Measurements from ENCODE around the gene NRXN3.

NRXN3 gene

DNA sequence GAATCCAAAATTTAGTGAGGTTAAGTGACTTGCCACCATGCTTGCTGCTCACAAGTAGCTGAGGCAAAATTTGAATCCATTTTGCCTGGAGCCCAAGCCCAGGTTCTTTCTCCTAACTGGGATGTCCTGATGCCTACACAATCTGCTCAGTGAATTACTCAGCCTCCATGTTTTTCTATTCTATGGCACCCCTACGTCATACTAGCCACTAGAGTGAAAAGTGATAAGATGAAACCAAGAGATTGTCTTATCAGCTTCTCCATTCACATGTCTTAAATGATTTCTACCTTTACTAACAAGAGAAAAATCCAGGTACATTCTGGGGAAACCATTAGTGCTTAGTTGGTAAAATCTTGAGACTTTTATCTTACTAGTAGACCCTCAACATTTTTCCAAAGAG lies 1321.0 kb downstream of the NRXN3 start:
- H3K4me2 ChIP-seq = no peak overlapping the region
- H3K4me3 ChIP-seq = no peak overlapping the region
- no peaks in the 10 kb centered on the region for H3K36me3 ChIP-seq
- no peak overlapping the region for H3K9ac ChIP-seq
- TF ChIP-seq Cebpa-rat (IDR thresholded peaks at IDR 0.05) = no peak
- no peaks in the 10 kb centered on the region for H3K27me3 ChIP-seq
- no peaks in the 10 kb centered on the region for H4K20me1 ChIP-seq
- no peak overlapping the region for H3K27ac ChIP-seq
- no peaks in the 10 kb centered on the region for H3K4me1 ChIP-seq
- no peaks in the 10 kb centered on the region for H3K9me3 ChIP-seq

DNA sequence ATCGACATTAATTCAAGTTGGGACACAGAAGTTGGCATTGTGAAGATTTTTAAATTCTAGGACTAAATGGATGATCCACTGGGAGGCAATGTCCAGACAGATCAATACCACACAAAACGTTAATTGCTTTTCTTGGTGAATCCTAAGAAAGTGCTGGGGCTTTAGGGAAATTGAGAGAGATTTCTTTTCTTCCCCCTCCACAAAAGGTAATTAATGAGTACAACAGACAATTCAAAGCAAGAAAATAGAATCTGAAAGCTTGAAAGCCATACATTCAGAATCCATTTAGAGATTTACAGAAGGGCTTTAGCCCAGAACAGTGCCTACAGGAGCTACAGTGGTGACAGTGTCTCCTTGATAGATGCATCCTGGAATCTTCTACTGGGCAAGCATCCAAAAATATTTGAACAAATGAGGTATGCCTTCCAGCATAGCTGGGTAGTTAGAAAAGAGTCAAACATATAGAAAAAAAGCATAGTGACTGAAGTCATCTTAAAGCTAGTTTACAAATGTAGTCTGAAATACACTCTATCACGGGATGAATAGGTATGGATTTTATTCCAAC lies 1323.0 kb downstream of the NRXN3 start:
- Histone ChIP-seq H3K9ac (no peak overlapping the region), H3K4me1 (no peaks in the 10 kb centered on the region), H3K27ac (no peak overlapping the region), H3K9me3 (no peaks in the 10 kb centered on the region), H3K27me3 (no peaks in the 10 kb centered on the region), H4K20me1 (no peaks in the 10 kb centered on the region), H3K4me2 (no peak overlapping the region), H3K36me3 (no peaks in the 10 kb centered on the region), H3K4me3 (no peak overlapping the region)
- TF ChIP-seq Cebpa-rat (IDR thresholded peaks at IDR 0.05) = no peak

GRCh38 chr14:79496701-79497100 lies 1326.5 kb downstream of the NRXN3 start:
- no peaks in the 10 kb centered on the region for H3K4me1 ChIP-seq
- H3K9ac ChIP-seq = no peak overlapping the region
- H4K20me1 ChIP-seq = no peaks in the 10 kb centered on the region
- no peak overlapping the region for H3K4me2 ChIP-seq
- H3K27me3 ChIP-seq = no peaks in the 10 kb centered on the region
- no peak for TF ChIP-seq Cebpa-rat (IDR thresholded peaks at IDR 0.05)
- H3K27ac ChIP-seq = no peak overlapping the region
- no peaks in the 10 kb centered on the region for H3K36me3 ChIP-seq
- no peak overlapping the region for H3K4me3 ChIP-seq
- no peaks in the 10 kb centered on the region for H3K9me3 ChIP-seq

GRCh38 chr14:79500489-79500888 lies 1330.3 kb downstream of the NRXN3 start:
- no peak for TF ChIP-seq Cebpa-rat (IDR thresholded peaks at IDR 0.05)
- no peak overlapping the region for H3K4me3 ChIP-seq
- H3K4me1 ChIP-seq = no peaks in the 10 kb centered on the region
- no peaks in the 10 kb centered on the region for H3K27me3 ChIP-seq
- no peaks in the 10 kb centered on the region for H3K9me3 ChIP-seq
- H3K36me3 ChIP-seq = no peaks in the 10 kb centered on the region
- no peak overlapping the region for H3K4me2 ChIP-seq
- H4K20me1 ChIP-seq = no peaks in the 10 kb centered on the region
- no peak overlapping the region for H3K9ac ChIP-seq
- no peak overlapping the region for H3K27ac ChIP-seq

DNA sequence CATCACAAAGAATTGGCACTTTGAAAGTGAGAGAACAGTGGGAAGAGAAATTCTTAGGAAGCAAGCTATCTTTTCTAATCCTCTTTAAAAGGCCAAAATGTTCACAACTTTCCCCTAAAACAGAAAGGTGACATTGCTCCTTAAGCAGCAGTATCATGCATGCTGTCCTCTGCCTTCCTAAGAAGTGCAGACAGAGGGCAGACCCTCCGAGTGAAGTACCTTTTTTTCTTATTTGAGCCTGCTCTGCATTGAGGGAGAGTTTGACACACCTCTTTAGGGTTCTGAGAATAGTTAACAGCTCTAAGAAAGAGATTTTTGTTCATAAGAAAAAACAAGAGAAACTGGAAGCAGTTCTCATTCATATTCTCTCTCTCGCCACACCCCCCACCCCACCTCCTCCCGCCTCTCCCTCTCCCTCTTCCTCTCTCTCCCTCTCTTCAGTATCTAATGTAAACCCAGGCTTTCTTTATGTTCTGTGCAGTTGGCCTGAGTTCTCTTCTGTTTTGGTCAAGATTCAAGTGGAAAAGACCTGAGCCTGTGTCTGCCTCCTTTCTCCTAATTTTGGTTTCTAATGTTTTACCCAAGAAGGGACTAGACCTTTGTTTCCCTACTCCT lies 1332.1 kb downstream of the NRXN3 start:
- Histone ChIP-seq H3K27me3 (no peaks in the 10 kb centered on the region), H4K20me1 (no peaks in the 10 kb centered on the region), H3K36me3 (no peaks in the 10 kb centered on the region), H3K4me3 (no peak overlapping the region), H3K9ac (no peak overlapping the region), H3K9me3 (no peaks in the 10 kb centered on the region), H3K4me2 (no peak overlapping the region), H3K27ac (no peak overlapping the region), H3K4me1 (no peaks in the 10 kb centered on the region)
- no peak for TF ChIP-seq Cebpa-rat (IDR thresholded peaks at IDR 0.05)

DNA sequence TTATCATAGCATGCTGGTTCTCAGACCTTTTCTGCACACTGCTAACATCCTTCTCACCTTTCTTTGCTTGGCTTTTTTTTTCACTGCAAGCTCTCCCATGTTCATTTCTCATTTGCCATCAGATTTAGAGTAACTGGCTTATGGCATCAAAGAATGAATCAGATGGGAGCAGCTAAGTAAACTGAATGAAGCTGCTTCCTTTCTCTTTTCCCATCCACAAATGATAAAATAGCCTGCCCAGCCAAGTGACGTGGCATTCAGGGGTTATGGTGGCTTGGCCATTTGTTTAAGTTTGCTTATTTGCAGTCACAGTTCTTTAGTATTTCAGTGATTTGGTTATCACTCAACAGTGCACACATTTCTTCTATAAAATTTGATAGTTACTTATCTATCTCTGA lies 1332.6 kb downstream of the NRXN3 start:
- no peak overlapping the region for H3K27ac ChIP-seq
- H3K9me3 ChIP-seq = no peaks in the 10 kb centered on the region
- no peak overlapping the region for H3K9ac ChIP-seq
- no peaks in the 10 kb centered on the region for H3K36me3 ChIP-seq
- H3K4me2 ChIP-seq = no peak overlapping the region
- no peak overlapping the region for H3K4me3 ChIP-seq
- H3K4me1 ChIP-seq = no peaks in the 10 kb centered on the region
- no peaks in the 10 kb centered on the region for H3K27me3 ChIP-seq
- no peak for TF ChIP-seq Cebpa-rat (IDR thresholded peaks at IDR 0.05)
- H4K20me1 ChIP-seq = no peaks in the 10 kb centered on the region

DNA sequence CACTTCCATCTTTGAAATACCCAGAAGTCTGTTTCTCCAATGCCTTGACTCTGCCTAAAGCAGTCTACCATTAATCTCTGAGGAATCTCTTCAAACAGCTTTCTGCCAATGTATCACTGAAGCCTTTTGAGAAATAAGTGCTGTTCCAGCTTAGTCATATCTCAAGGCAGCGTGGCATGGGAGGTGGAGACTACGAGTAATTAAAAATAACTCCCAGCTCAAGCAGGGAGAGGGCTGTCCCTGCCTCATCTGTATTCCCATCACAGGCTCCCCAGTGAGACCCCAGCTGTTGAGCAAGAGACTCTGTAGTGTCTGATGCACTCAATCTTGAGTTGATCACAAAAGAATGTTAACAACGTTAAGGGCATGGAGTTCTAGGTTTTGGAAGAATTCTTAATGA lies 1340.5 kb downstream of the NRXN3 start:
- Histone ChIP-seq H3K36me3 (no peaks in the 10 kb centered on the region), H3K4me3 (no peak overlapping the region), H3K27me3 (no peaks in the 10 kb centered on the region), H3K4me2 (no peak overlapping the region), H3K4me1 (peaks cover 5% of the 10 kb centered on the region), H3K27ac (no peak overlapping the region), H3K9ac (no peak overlapping the region), H3K9me3 (no peaks in the 10 kb centered on the region), H4K20me1 (no peaks in the 10 kb centered on the region)
- no peak for TF ChIP-seq Cebpa-rat (IDR thresholded peaks at IDR 0.05)

DNA sequence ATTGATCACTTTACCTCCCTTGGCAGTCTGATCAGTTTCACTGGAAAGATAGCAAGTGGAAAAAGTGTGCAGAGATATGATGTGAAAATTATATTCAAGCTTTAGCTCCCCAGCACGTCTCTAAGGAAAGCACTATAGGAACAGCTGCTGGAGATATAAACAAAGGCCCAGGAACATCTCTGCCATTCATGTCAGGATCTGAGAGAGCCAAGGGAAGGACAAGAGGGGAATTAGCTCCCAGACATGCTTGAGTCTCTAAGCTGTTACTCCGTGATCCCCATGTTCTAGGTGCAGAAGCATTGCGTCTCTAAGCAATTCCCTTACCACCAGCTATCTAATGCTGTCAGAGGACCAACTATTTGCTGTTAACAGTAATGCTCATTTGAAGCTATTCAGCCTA lies 1341.0 kb downstream of the NRXN3 start:
- H3K4me2 ChIP-seq = no peak overlapping the region
- TF ChIP-seq Cebpa-rat (IDR thresholded peaks at IDR 0.05) = no peak
- H3K9me3 ChIP-seq = no peaks in the 10 kb centered on the region
- H3K36me3 ChIP-seq = no peaks in the 10 kb centered on the region
- no peak overlapping the region for H3K27ac ChIP-seq
- no peaks in the 10 kb centered on the region for H4K20me1 ChIP-seq
- peaks cover 10% of the 10 kb centered on the region for H3K4me1 ChIP-seq
- H3K4me3 ChIP-seq = no peak overlapping the region
- no peak overlapping the region for H3K9ac ChIP-seq
- no peaks in the 10 kb centered on the region for H3K27me3 ChIP-seq

- no peaks in the 10 kb centered on the region for H3K36me3 ChIP-seq
- no peak overlapping the region for H3K9ac ChIP-seq
- H3K4me3 ChIP-seq = no peak overlapping the region
- no peaks in the 10 kb centered on the region for H3K9me3 ChIP-seq
- H3K4me2 ChIP-seq = no peak overlapping the region
- no peak for TF ChIP-seq Cebpa-rat (IDR thresholded peaks at IDR 0.05)
- no peaks in the 10 kb centered on the region for H3K27me3 ChIP-seq
- H3K27ac ChIP-seq = no peak overlapping the region
- H4K20me1 ChIP-seq = no peaks in the 10 kb centered on the region
- peaks cover 11% of the 10 kb centered on the region for H3K4me1 ChIP-seq
Measured at GRCh38 chr14:79513446-79513845, 1343.3 kb downstream of the NRXN3 start.

DNA sequence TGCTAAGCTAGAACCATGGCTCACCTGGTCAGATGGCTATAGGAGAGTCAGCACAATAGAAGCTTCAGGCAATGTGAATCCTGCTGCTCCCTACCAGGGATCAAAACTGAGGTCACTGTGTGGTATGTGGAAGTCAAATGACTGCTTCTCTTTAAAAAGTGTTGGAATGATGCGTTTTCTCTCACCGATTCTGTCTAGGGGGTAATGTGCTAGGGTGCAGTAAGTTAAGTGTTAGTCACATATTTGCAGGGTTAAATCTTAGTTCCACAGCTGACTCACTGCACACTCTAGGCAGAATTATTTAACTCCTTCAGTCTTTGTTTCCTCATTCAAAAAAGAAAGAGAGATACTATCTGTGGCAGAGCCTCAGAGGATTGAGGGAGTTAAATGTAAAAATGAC lies 1344.5 kb downstream of the NRXN3 start:
- TF ChIP-seq Cebpa-rat (IDR thresholded peaks at IDR 0.05) = no peak
- no peaks in the 10 kb centered on the region for H3K27me3 ChIP-seq
- H4K20me1 ChIP-seq = no peaks in the 10 kb centered on the region
- no peak overlapping the region for H3K4me2 ChIP-seq
- H3K4me3 ChIP-seq = no peak overlapping the region
- H3K36me3 ChIP-seq = no peaks in the 10 kb centered on the region
- no peak overlapping the region for H3K9ac ChIP-seq
- no peak overlapping the region for H3K27ac ChIP-seq
- H3K4me1 ChIP-seq = peaks cover 11% of the 10 kb centered on the region
- no peaks in the 10 kb centered on the region for H3K9me3 ChIP-seq

DNA sequence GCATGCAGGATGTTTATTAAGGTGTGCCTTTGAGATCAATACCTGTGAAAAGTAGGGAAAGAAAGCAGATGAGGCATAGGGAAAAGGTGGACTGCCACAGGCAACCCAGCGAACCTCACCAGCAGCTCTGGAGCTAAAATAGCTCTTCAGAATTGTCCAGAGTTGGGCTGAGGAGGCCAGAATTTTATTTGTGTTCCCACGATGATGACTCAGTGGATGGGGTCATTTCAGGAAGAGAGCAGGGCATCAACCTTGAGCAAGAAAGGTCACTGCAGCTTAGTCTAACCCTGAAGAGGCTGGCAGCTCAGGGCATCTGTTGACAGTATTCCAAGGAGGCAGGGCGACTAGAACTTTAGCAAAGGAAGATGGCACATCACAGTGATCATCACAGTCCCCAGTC lies 1345.0 kb downstream of the NRXN3 start:
- H3K4me3 ChIP-seq = no peak overlapping the region
- no peaks in the 10 kb centered on the region for H3K9me3 ChIP-seq
- H3K9ac ChIP-seq = no peak overlapping the region
- peaks cover 11% of the 10 kb centered on the region for H3K4me1 ChIP-seq
- no peaks in the 10 kb centered on the region for H4K20me1 ChIP-seq
- H3K27ac ChIP-seq = no peak overlapping the region
- H3K27me3 ChIP-seq = no peaks in the 10 kb centered on the region
- no peaks in the 10 kb centered on the region for H3K36me3 ChIP-seq
- no peak overlapping the region for H3K4me2 ChIP-seq
- TF ChIP-seq Cebpa-rat (IDR thresholded peaks at IDR 0.05) = no peak

Data from BLaER1 (cell line).